HG02884 (cell line): ENCODE measurements around the gene TPK1.
A peak's percentile ranks its signal among the peaks of the same experiment; 100 is the strongest.

ENCODE experiments used
- ATAC-seq: cut with Tn5 transposase; IDR thresholded peaks from one replicate; pipeline ENCODE4 v1.9.1; 2021; ENCODE audit warnings: mild to moderate bottlenecking, moderate library complexity; ENCODE audit not compliant: unreplicated experiment

TPK1 gene

DNA sequence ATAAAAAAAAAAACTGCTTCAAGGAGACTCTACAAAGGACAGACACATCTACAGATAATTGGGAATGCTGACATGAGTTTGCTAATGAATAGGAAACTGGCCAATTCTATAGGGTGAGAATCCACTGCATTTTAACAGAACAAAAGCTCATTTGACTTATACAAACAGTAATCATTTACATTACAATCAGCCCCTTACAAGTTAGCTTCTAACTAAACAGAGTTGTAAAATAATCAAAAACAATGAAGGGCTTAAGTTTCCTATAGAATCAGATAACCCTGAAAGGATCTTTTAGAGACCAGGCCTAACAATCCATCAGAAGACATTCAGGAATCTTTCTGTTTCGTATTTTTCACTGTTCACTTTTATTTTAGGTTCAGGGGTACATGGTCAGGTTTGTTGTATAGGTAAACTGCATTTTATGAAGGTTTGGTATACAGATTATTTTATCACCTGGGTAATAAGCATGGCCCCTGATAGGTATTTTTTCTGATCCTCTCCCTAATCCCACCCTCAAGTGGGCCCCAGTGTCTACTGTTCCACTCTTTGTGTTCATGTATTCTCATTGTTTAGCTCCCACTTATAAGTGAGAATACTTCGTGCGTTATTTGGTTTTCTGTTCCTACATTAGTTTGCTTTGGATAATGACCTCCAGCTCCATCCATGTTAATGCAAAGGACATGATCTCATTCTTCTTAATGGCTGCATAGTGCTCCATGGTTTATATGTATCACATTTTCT lies 301.0 kb downstream of the TPK1 start:
- ATAC-seq, result no peak

DNA sequence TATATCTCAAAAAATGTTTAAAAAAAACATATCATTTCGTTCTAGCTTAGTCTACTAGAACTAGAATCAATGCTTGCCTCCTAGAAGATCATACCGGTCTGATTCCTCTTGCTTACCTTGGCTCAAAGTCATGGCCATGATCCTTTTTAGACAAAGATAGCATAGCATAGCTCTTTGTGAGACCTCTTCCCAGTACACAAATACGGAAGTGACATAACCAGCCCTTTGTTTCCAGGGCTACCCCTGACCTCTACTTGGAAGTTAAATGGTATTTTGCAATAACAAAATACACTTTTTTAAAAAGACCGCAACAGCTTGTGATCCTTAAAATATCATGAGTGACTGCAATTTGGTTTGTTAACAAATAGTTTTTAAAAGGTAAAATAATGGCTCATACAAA lies 301.7 kb downstream of the TPK1 start:
- no peak for ATAC-seq

GRCh38 chr7:144531181-144531580 lies 304.7 kb downstream of the TPK1 start:
- no peak for ATAC-seq

GRCh38 chr7:144529269-144529926 lies 306.5 kb downstream of the TPK1 start:
- peak; percentile 100 for ATAC-seq

GRCh38 chr7:144528536-144529045 lies 307.3 kb downstream of the TPK1 start:
- ATAC-seq, result no peak

DNA sequence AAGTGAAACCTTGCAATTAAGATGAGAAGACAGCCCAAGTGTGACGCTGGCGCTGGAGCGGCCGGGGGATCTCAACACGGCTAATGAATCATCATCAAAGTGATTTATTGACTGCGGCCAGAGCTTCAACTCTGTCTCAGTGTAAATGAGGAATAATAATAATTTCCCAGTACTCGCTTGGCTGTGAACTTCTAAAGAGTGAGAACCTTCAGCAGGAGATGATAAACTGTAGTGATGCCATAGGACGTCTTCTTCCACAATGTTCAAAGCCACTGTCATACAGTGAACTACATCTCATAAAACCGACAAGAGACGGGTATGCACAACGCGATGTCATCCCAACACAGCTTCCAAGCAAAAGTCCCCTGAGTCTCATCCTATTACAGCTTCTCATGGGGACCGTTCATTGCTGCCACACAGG lies 308.8 kb downstream of the TPK1 start:
- ATAC-seq, result no peak

GRCh38 chr7:144525956-144526355 lies 309.9 kb downstream of the TPK1 start:
- no peak for ATAC-seq

- no peak for ATAC-seq
Observed at GRCh38 chr7:144524271-144524670, 311.6 kb downstream of the TPK1 start.

DNA sequence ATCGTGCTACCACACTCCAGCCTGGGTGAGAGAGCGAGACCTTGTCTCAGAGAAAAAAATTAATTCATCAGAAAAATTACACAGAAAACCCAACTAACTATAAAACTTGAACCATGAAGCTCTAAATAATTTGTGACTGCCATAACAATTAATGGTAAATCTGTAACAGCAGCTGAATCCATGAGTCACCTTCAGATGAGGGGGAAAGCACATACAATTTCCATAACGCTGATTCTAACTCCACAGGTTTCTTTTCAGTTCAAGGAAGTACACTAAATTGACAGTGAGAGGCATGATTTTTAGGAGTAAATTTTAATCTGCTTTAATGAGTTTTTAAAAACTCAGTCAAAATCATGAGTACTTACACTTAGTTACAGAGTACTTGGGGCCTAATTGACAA lies 312.2 kb downstream of the TPK1 start:
- ATAC-seq, result no peak

DNA sequence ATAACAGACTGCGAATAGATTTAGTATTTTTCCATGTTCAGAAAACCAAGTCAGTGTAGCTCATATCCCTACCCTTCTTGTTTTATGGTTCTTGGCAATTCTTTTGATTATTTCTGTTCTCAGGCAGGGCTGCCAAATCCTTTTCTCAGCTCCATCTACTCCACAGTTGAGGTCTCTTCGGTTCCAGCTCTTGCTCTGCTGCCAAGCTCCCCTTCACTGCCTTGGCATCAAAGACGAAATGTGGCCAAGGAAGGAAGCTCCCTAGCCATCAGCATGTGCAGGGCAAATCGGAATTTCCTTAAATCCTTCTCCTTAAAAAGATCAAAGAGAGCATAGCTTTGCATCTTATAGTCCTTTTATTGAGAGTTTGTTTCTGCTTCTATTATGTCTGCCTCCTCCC lies 315.9 kb downstream of the TPK1 start:
- ATAC-seq, result no peak

DNA sequence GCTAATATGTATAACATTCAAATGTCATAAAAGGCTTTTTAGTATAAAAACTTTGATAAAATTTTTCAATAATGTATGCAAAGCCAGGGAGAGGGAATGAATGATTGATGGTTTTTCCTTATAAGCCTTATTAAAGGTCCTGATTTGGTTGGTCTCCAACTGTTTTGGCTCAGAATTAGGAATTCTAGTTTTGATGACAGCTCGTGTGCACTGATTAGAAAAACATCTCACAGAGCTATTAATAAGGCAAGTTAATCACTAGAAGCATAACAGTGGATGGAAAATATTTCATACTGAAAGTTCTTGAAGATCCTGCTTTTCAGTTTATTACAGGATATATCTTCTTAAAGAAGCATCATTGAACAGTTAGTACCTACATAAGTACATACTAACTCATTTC lies 317.5 kb downstream of the TPK1 start:
- ATAC-seq, result no peak

DNA sequence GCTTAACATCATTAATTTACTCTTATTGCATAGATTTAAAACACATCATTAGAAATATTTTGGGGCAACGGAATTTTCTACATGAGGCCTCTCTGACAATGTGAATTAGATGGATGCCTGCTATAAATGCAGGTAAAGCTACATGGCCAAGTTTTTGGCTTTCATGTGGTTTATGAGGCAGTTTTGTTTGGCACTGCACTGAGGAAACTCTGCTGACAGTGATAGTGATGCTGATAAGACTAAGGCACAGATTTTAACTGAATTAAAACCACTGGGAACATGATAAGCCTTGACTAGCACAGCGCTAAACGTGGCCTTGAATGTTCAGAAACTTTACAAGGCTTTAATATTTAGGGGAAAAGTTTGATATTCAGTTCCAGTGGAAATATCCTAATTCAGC lies 318.1 kb downstream of the TPK1 start:
- no peak for ATAC-seq

GRCh38 chr7:144516729-144517525 lies 318.9 kb downstream of the TPK1 start:
- ATAC-seq, result no peak

- ATAC-seq, result no peak
Observed at GRCh38 chr7:144513334-144513733, 322.5 kb downstream of the TPK1 start.

GRCh38 chr7:144510621-144511020 lies 325.2 kb downstream of the TPK1 start:
- no peak for ATAC-seq

- peak; percentile 95 for ATAC-seq
Observed at GRCh38 chr7:144508702-144509101, 327.2 kb downstream of the TPK1 start.

DNA sequence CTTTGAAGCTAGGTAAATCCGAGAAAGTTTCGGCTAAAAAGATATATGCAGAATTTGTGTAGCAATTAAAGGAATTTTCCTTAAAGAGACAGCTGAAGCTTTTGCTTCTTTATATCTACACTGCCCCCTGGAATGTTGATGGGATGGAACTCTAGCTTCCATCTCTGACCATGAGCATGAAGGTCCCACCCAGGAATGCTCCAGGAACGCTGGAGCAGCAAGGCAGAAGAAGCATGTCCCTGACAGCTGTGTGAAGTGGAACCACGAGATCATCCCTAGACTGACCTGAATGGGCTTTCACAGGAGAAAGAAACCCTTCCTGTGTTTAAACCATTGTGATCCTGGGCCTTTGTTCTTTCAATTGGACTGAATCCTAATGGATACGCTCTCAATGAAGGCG lies 332.6 kb downstream of the TPK1 start:
- ATAC-seq, result no peak

- ATAC-seq, result no peak
Observed at GRCh38 chr7:144500225-144500624, 335.6 kb downstream of the TPK1 start.

GRCh38 chr7:144497282-144497681 lies 338.6 kb downstream of the TPK1 start:
- ATAC-seq, result no peak

- no peak for ATAC-seq
Observed at GRCh38 chr7:144494355-144494754, 341.5 kb downstream of the TPK1 start.

GRCh38 chr7:144489504-144489903 lies 346.3 kb downstream of the TPK1 start:
- ATAC-seq, result no peak

DNA sequence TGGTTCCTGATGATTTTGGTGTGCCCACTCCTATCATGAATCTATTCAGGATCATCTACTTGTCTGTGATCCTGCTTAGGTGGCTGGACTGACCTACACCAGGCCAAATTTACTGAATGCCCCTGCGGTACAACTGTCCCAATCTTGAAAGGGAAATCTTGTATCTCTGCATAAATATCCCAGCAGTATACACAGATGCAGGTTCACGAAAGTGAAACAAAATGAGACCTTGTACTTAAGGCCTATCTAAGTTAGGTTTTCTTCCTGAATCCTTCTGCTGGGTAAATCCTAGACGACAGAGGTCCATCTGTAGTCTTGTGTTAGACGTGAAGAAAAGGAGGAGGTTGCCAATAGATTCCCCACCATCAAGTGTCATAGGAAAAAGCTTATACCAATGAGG lies 346.9 kb downstream of the TPK1 start:
- ATAC-seq, result no peak
